Brain microvascular endothelial cell (primary cell): ENCODE measurements around the gene IRGM.

ENCODE experiments used
- DNase-seq: peaks from one replicate; pipeline ENCODE4 v3.0.0-alpha.2; 2020
- H3K27ac ChIP-seq: fragments of 250-450 bp; sonication (Bioruptor Pico); 2 replicates; pipeline ENCODE4 v1.5.1; 2020; ENCODE audit warnings: mild to moderate bottlenecking, moderate library complexity
- H3K27me3 ChIP-seq: fragments of 250-450 bp; sonication (Bioruptor Pico); replicated peaks from 2 replicates; pipeline ENCODE4 v1.5.1; 2020; ENCODE audit warnings: mild to moderate bottlenecking
- H3K36me3 ChIP-seq: fragments of 250-450 bp; sonication (Bioruptor Pico); replicated peaks from 2 replicates; pipeline ENCODE4 v1.5.1; 2020; ENCODE audit warnings: mild to moderate bottlenecking
- H3K4me3 ChIP-seq: 2 replicates; pipeline ENCODE4 v1.5.1; 2011; ENCODE audit warnings: low read depth, mild to moderate bottlenecking, control low read depth, low read length, moderate library complexity
- CTCF ChIP-seq: IDR thresholded peaks from 2 replicates; pipeline ENCODE4 v1.5.1; 2011; ENCODE audit warnings: low read depth, mild to moderate bottlenecking, moderate library complexity, low read length, control low read depth, inconsistent platforms; ENCODE audit errors: missing control alignments
- in situ Hi-C: cut with HindIII; loops from 2 replicates; pipeline ENCODE4 v1.10.0; 2017; ENCODE audit warnings: low sequenced_read_pairs, low pct_ligation_motif_present

IRGM gene

GRCh38 chr5:150860246-150860821 lies 14.0 kb downstream of the IRGM start:
- in situ Hi-C loops: no loop called here
- H3K4me3 ChIP-seq: no peak overlapping the region

GRCh38 chr5:150862070-150862469 lies 15.7 kb downstream of the IRGM start:
- no peaks in the 10 kb centered on the region for H3K27me3 ChIP-seq
- no peaks in the 10 kb centered on the region for H3K36me3 ChIP-seq
- in situ Hi-C loops: no loop called here
- no peak for DNase-seq
- no peak for TF ChIP-seq CTCF
- H3K4me3 ChIP-seq: no peak overlapping the region
- no peak overlapping the region for H3K27ac ChIP-seq

More at GRCh38 chr5:150860246-150860821, 14.0 kb downstream of the IRGM start:
- no peak for DNase-seq
- Histone ChIP-seq H3K27ac (no peak overlapping the region), H3K27me3 (no peaks in the 10 kb centered on the region), H3K36me3 (no peaks in the 10 kb centered on the region)
- no peak for TF ChIP-seq CTCF

GRCh38 chr5:150879358-150879757 lies 33.0 kb downstream of the IRGM start:
- no peak overlapping the region for H3K4me3 ChIP-seq
- DNase-seq: no peak
- H3K27ac ChIP-seq: no peak overlapping the region
- in situ Hi-C loops: no loop called here
- no peak for TF ChIP-seq CTCF
- H3K27me3 ChIP-seq: no peaks in the 10 kb centered on the region
- no peaks in the 10 kb centered on the region for H3K36me3 ChIP-seq

GRCh38 chr5:150895431-150896428 lies 49.4 kb downstream of the IRGM start:
- Histone ChIP-seq H3K27ac (no peak overlapping the region), H3K4me3 (no peak overlapping the region), H3K27me3 (no peaks in the 10 kb centered on the region), H3K36me3 (peaks cover 28% of the 10 kb centered on the region)
- no peak for DNase-seq
- TF ChIP-seq CTCF: no peak
- in situ Hi-C loops: no loop called here
